ENCODE data around the gene SSH3.

The SSH3 gene

GRCh38 chr11:67347964-67348749 is 44.8 kb downstream of the SSH3 start:
- peaks cover 2% of the 10 kb centered on the region; the same call in 1 of the 2 replicates for H3K36me3 ChIP-seq (ENCODE audit: control insufficient read depth, insufficient read depth, low read length)
- no peak overlapping the region for H3K4me3 ChIP-seq (replicated peaks; ENCODE audit: low read depth, low read length)
- DNase-seq (ENCODE audit: extremely low read depth, insufficient read length) = no peak
- no peak for TF ChIP-seq CTCF (IDR thresholded peaks at IDR 0.05; ENCODE audit: insufficient read depth, low read length, poor library complexity, severe bottlenecking)
- no peaks in the 10 kb centered on the region for H3K27me3 ChIP-seq (replicated peaks; ENCODE audit: control insufficient read depth, insufficient read depth, low read length)

GRCh38 chr11:67349036-67349435 is 45.7 kb downstream of the SSH3 start:
- Histone ChIP-seq H3K36me3 (ENCODE audit: control insufficient read depth, insufficient read depth, low read length) (peaks cover 2% of the 10 kb centered on the region; the same call in 1 of the 2 replicates), H3K27me3 (replicated peaks; ENCODE audit: control insufficient read depth, insufficient read depth, low read length) (no peaks in the 10 kb centered on the region), H3K4me3 (replicated peaks; ENCODE audit: low read depth, low read length) (no peak overlapping the region)
- no peak for DNase-seq (ENCODE audit: extremely low read depth, insufficient read length)
- no peak for TF ChIP-seq CTCF (IDR thresholded peaks at IDR 0.05; ENCODE audit: insufficient read depth, low read length, poor library complexity, severe bottlenecking)

GRCh38 chr11:67349457-67349856 is 46.1 kb downstream of the SSH3 start:
- TF ChIP-seq CTCF (IDR thresholded peaks at IDR 0.05; ENCODE audit: insufficient read depth, low read length, poor library complexity, severe bottlenecking) = no peak
- DNase-seq (ENCODE audit: extremely low read depth, insufficient read length) = no peak
- Histone ChIP-seq H3K4me3 (replicated peaks; ENCODE audit: low read depth, low read length) (no peak overlapping the region), H3K27me3 (replicated peaks; ENCODE audit: control insufficient read depth, insufficient read depth, low read length) (no peaks in the 10 kb centered on the region), H3K36me3 (ENCODE audit: control insufficient read depth, insufficient read depth, low read length) (peaks cover 2% of the 10 kb centered on the region; the same call in 1 of the 2 replicates)

- no peak for TF ChIP-seq CTCF (IDR thresholded peaks at IDR 0.05; ENCODE audit: insufficient read depth, low read length, poor library complexity, severe bottlenecking)
- H3K27me3 ChIP-seq (replicated peaks; ENCODE audit: control insufficient read depth, insufficient read depth, low read length) = no peaks in the 10 kb centered on the region
- H3K4me3 ChIP-seq (replicated peaks; ENCODE audit: low read depth, low read length) = no peak overlapping the region
- H3K36me3 ChIP-seq (ENCODE audit: control insufficient read depth, insufficient read depth, low read length) = peaks cover 2% of the 10 kb centered on the region; the same call in 1 of the 2 replicates
- no peak for DNase-seq (ENCODE audit: extremely low read depth, insufficient read length)
These were observed 46.7 kb downstream of the SSH3 start for GRCh38 chr11:67349928-67350465.

GRCh38 chr11:67351275-67352005 is 48.1 kb downstream of the SSH3 start:
- no peak for DNase-seq (ENCODE audit: extremely low read depth, insufficient read length)
- H3K27me3 ChIP-seq (replicated peaks; ENCODE audit: control insufficient read depth, insufficient read depth, low read length) = no peaks in the 10 kb centered on the region
- H3K4me3 ChIP-seq (replicated peaks; ENCODE audit: low read depth, low read length) = peak overlapping the region; percentile 56
- H3K36me3 ChIP-seq (ENCODE audit: control insufficient read depth, insufficient read depth, low read length) = peaks cover 2% of the 10 kb centered on the region; the same call in 1 of the 2 replicates
- peak; percentile 98 for TF ChIP-seq CTCF (IDR thresholded peaks at IDR 0.05; ENCODE audit: insufficient read depth, low read length, poor library complexity, severe bottlenecking)
